ENCODE measurements around the gene SLF1. TPM values are rescaled to one million over a fixed set of nuclear protein-coding genes. Genes with fewer than 3 reads are reported as not detected.

Gene SLF1
- total and polyA plus RNA-seq, 11 donors, result 2.4 to 8.1 (median 5.5) TPM

GRCh38 chr5:94682814-94683520 is 64.5 kb downstream of the SLF1 start:
- ATAC-seq, result no peak
- DNase-seq, result no peak
- peaks cover 0 to 33% (median 14%) of the 10 kb centered on the region in 9 donors for H3K36me3 ChIP-seq

GRCh38 chr5:94689908-94690307 is 71.4 kb downstream of the SLF1 start:
- no peak for DNase-seq
- Histone ChIP-seq H3K36me3 (peaks cover 0 to 47% (median 24%) of the 10 kb centered on the region in 9 donors), H3K9me3 (no peaks in the 10 kb centered on the region), H3K27me3 (no peaks in the 10 kb centered on the region), H3K4me3 (no peak overlapping the region), H3K27ac (no peak overlapping the region), H3K4me1 (peaks cover 0 to 16% (median 3%) of the 10 kb centered on the region in 12 donors)
- TF ChIP-seq CTCF (IDR thresholded peaks at IDR 0.05), result no peak
- no peak for TF ChIP-seq POLR2A (IDR thresholded peaks at IDR 0.05)
- intact Hi-C loops (cut with DNase I), result loop anchor here in 5 of 10 donors (5.0 to 10.0 kb wide), 2 partner anchors 163 to 165 kb away; no protein-coding TSS in a partner anchor
- no peak for ATAC-seq

More at GRCh38 chr5:94682814-94683520, 64.5 kb downstream of the SLF1 start:
- no peak overlapping the region for H3K27ac ChIP-seq
- H3K4me1 ChIP-seq, result no peaks in the 10 kb centered on the region
- TF ChIP-seq POLR2A (IDR thresholded peaks at IDR 0.05) (no peak), CTCF (IDR thresholded peaks at IDR 0.05) (no peak)
- no peaks in the 10 kb centered on the region for H3K9me3 ChIP-seq
- H3K4me3 ChIP-seq, result no peak overlapping the region
- intact Hi-C loops (cut with DNase I), result loop anchor here in 1 of 10 donors (10.0 kb wide), 1 partner anchor 158 kb away; no protein-coding TSS in a partner anchor
- no peaks in the 10 kb centered on the region for H3K27me3 ChIP-seq
- 81 to 91% (median 88%) methylated on average over 5 of the region's 5 CpGs for WGBS, 4 donors

GRCh38 chr5:94690778-94691177 is 72.3 kb downstream of the SLF1 start:
- Histone ChIP-seq H3K4me1 (peaks cover 0 to 16% (median 3%) of the 10 kb centered on the region in 12 donors), H3K27ac (no peak overlapping the region), H3K4me3 (no peak overlapping the region), H3K9me3 (no peaks in the 10 kb centered on the region), H3K36me3 (peaks cover 0 to 51% (median 29%) of the 10 kb centered on the region in 9 donors), H3K27me3 (no peaks in the 10 kb centered on the region)
- no peak for ATAC-seq
- 76 to 82% (median 78%) methylated on average over 2 of the region's 2 CpGs for WGBS, 4 donors
- no peak for TF ChIP-seq POLR2A (IDR thresholded peaks at IDR 0.05)
- TF ChIP-seq CTCF (IDR thresholded peaks at IDR 0.05), result no peak
- no peak for DNase-seq
- intact Hi-C loops (cut with DNase I), result loop anchor here in 4 of 10 donors (5.0 to 10.0 kb wide), 2 partner anchors 163 to 166 kb away; no protein-coding TSS in a partner anchor

- no peak for TF ChIP-seq CTCF (IDR thresholded peaks at IDR 0.05)
- intact Hi-C loops (cut with DNase I), result loop anchor here in 4 of 10 donors (5.0 to 10.0 kb wide), 2 partner anchors 164 to 166 kb away; no protein-coding TSS in a partner anchor
- 80 to 100% (median 96%) methylated on average over 1 of the region's 1 CpG for WGBS, 4 donors
- DNase-seq (no peak), ATAC-seq (no peak)
- H3K27ac ChIP-seq, result no peak overlapping the region
- H3K36me3 ChIP-seq, result peaks cover 0 to 51% (median 30%) of the 10 kb centered on the region in 9 donors
- H3K27me3 ChIP-seq, result no peaks in the 10 kb centered on the region
- no peaks in the 10 kb centered on the region for H3K9me3 ChIP-seq
- H3K4me1 ChIP-seq, result peaks cover 0 to 16% (median 3%) of the 10 kb centered on the region in 12 donors
- H3K4me3 ChIP-seq, result no peak overlapping the region
Measured at GRCh38 chr5:94691291-94691690, 72.8 kb downstream of the SLF1 start.
